ENCODE results near the gene POU2AF1. TPM values are rescaled to one million over a fixed set of nuclear protein-coding genes. Genes with fewer than 3 reads are reported as not detected.

Gene POU2AF1, protein sequence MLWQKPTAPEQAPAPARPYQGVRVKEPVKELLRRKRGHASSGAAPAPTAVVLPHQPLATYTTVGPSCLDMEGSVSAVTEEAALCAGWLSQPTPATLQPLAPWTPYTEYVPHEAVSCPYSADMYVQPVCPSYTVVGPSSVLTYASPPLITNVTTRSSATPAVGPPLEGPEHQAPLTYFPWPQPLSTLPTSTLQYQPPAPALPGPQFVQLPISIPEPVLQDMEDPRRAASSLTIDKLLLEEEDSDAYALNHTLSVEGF
- total RNA-seq = 0.46 TPM

DNA sequence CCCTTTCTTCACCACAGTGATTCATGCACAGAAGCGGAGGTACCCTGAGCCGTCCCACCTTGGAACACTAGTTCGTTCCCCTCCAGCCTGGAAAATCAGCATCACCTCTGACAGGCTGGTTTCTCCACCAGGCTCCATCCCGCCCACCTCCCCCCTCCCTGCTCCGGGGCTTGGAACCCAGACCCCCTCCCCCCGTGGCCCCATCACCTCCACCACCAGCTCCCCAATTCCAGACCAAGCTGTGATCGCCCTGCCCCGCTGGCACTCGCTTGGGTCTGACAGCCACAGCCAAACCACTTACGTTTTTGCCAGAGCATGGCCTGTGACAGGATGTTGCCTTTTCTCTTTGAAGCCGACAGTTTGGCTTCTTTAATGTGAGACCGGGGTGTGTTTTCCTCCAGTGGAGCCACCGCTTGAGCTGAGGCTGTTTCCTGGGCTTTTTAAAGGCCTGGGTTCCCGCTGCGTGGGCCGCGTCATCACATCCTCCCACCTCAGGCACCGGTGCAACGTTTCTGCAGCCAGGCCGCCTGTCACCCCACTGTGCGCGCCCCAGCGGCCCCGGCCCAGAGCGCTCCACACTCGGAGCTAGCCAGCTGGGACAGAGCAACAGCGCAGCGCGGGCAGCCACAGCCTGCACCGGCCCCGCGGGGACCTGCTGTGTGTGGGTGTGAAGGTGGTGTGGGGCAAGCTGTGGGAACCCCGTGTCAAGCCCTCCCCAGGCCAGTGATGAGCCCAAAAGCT lies at the start of gene POU2AF1:
Gene POU2AF1 (minus strand): TSS at position 415 of the 741 bp plus-strand sequence. CDS start 98 bp downstream, at position 317.

Small RNA genes within 50 kb of the gene (small RNA-seq; reads per million reads assigned to genes)
- not detected for gene MIR4491
- 0.08 reads per million for gene RNU2-60P

Other genes starting within 250 kb of the POU2AF1 start
- gene POU2AF2, start 133.6 kb downstream of the POU2AF1 start, total RNA-seq = not detected
- gene POU2AF3, start 80.7 kb downstream of the POU2AF1 start, total RNA-seq = 0.69 TPM
- not detected for gene BTG4, start 133.1 kb upstream of the POU2AF1 start, total RNA-seq
- 7.2 TPM for gene HOATZ, start 135.5 kb upstream of the POU2AF1 start, total RNA-seq
- 2.5 TPM for gene LAYN, start 161.4 kb upstream of the POU2AF1 start, total RNA-seq
- 21.9 TPM for gene SIK2, start 223.2 kb upstream of the POU2AF1 start, total RNA-seq